ENCODE results near the gene IGFL4.
A peak's percentile ranks its signal among the peaks of the same experiment; 100 is the strongest.

DNA sequence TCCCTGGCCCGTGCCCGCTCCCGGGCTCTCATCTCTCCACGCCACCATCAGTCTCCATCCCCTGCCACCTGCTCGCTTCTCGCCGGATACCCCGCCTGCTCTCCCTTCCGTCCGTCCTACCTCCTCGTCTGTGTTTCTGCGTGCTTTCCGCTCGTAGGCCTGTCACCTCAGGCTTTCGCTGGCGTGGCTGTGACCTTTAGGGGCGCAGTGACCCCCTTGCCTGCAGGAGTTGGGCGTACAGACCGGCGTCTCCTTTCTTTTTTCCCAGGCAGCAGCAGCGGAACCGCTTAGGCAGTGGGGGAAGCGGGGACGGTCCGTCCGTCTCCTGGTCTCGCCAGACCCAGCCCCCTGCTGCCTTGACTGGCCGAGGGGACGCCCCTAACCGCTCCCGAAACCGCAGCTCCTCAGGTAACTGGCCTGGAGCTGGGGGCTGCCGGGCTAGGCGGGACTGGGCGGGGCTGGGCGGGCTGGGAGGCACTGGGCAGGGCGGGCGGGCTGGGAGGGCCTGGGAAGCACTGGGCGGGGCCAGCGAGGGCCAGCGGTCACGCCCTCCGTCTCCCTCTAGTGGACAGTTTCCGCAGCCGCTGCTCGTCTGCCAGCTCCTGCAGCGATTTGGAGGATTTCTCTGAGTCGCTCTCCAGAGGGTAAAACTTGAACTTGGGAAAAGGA, 24.2 kb downstream of the IGFL4 start:
- TF ChIP-seq ZNF23 (tag by site-specific recombination; IDR thresholded peaks at IDR 0.05; ENCODE audit: borderline replicate concordance) (no peak), MZF1 (tag by site-specific recombination; IDR thresholded peaks at IDR 0.05; ENCODE audit: borderline replicate concordance) (no peak), ZBTB44 (tag by site-specific recombination; IDR thresholded peaks at IDR 0.05) (no peak), ZFP3 (tag by site-specific recombination; IDR thresholded peaks at IDR 0.05; ENCODE audit: low read depth) (no peak), CTCF (tag by site-specific recombination; IDR thresholded peaks at IDR 0.05) (peak; percentile 33; the same call in 1 of the 2 replicates), ZNF324 (tag by site-specific recombination; IDR thresholded peaks at IDR 0.05) (no peak), ZNF423 (tag by site-specific recombination; IDR thresholded peaks at IDR 0.05) (no peak), ZNF571 (tag by site-specific recombination; IDR thresholded peaks at IDR 0.05) (no peak), ZNF274 (IDR thresholded peaks at IDR 0.05; ENCODE audit: low read length) (no peak), ZNF274 (tag by site-specific recombination; IDR thresholded peaks at IDR 0.05; ENCODE audit: borderline replicate concordance) (no peak)
- TF ChIP-seq, protein P1, sequence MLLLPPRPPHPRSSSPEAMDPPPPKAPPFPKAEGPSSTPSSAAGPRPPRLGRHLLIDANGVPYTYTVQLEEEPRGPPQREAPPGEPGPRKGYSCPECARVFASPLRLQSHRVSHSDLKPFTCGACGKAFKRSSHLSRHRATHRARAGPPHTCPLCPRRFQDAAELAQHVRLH (tag by site-specific recombination; IDR thresholded peaks at IDR 0.05) = no peak
- TF ChIP-seq, protein P2, sequence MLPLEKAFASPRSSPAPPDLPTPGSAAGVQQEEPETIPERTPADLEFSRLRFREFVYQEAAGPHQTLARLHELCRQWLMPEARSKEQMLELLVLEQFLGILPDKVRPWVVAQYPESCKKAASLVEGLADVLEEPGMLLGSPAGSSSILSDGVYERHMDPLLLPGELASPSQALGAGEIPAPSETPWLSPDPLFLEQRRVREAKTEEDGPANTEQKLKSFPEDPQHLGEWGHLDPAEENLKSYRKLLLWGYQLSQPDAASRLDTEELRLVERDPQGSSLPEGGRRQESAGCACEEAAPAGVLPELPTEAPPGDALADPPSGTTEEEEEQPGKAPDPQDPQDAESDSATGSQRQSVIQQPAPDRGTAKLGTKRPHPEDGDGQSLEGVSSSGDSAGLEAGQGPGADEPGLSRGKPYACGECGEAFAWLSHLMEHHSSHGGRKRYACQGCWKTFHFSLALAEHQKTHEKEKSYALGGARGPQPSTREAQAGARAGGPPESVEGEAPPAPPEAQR (tag by site-specific recombination; IDR thresholded peaks at IDR 0.05) = no peak
- TF ChIP-seq, protein P3, sequence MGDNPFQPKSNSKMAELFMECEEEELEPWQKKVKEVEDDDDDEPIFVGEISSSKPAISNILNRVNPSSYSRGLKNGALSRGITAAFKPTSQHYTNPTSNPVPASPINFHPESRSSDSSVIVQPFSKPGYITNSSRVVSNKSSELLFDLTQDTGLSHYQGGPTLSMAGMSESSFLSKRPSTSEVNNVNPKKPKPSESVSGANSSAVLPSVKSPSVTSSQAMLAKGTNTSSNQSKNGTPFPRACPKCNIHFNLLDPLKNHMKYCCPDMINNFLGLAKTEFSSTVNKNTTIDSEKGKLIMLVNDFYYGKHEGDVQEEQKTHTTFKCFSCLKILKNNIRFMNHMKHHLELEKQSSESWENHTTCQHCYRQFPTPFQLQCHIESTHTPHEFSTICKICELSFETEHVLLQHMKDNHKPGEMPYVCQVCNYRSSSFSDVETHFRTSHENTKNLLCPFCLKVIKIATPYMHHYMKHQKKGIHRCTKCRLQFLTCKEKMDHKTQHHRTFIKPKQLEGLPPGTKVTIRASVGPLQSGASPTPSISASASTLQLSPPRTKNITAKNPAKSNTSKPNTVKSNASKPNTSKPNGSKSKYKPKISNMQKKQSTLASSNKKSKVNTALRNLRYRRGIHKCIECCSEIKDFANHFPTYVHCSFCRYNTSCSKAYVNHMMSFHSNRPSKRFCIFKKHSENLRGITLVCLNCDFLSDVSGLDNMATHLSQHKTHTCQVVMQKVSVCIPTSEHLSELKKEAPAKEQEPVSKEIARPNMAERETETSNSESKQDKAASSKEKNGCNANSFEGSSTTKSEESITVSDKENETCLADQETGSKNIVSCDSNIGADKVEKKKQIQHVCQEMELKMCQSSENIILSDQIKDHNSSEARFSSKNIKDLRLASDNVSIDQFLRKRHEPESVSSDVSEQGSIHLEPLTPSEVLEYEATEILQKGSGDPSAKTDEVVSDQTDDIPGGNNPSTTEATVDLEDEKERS (tag by site-specific recombination; IDR thresholded peaks at IDR 0.05) = no peak
- TF ChIP-seq, protein P4, sequence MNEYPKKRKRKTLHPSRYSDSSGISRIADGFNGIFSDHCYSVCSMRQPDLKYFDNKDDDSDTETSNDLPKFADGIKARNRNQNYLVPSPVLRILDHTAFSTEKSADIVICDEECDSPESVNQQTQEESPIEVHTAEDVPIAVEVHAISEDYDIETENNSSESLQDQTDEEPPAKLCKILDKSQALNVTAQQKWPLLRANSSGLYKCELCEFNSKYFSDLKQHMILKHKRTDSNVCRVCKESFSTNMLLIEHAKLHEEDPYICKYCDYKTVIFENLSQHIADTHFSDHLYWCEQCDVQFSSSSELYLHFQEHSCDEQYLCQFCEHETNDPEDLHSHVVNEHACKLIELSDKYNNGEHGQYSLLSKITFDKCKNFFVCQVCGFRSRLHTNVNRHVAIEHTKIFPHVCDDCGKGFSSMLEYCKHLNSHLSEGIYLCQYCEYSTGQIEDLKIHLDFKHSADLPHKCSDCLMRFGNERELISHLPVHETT (tag by site-specific recombination; IDR thresholded peaks at IDR 0.05) = no peak
- TF ChIP-seq, protein P5, sequence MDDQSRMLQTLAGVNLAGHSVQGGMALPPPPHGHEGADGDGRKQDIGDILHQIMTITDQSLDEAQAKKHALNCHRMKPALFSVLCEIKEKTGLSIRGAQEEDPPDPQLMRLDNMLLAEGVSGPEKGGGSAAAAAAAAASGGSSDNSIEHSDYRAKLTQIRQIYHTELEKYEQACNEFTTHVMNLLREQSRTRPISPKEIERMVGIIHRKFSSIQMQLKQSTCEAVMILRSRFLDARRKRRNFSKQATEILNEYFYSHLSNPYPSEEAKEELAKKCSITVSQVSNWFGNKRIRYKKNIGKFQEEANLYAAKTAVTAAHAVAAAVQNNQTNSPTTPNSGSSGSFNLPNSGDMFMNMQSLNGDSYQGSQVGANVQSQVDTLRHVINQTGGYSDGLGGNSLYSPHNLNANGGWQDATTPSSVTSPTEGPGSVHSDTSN (CRISPR knock-in tag; IDR thresholded peaks at IDR 0.05) = no peak
